Gastrocnemius medialis (tissue), 4 donors: Measurements from ENCODE around the gene GSTA4. TPM values are rescaled to one million over a fixed set of nuclear protein-coding genes. Genes with fewer than 3 reads are reported as not detected.

Experiments
- ATAC-seq, 2 donors: fragments of 150-250 bp; one replicate each; pipeline ENCODE4 v1.9.1; 2016
- DNase-seq, 2 donors: peaks; one replicate each; pipeline ENCODE4 v3.0.0-alpha.2; 2019
- H3K27ac ChIP-seq, 4 donors: fragments of 200-600 bp; sonication (generic); 1 replicate in 1 of 4; 2 replicates in 3 of 4; pipeline ENCODE4 v1.5.1; 2016 to 2018; ENCODE audit warnings: mild to moderate bottlenecking in 2 of 4, moderate library complexity in 1 of 4
- H3K27me3 ChIP-seq, 3 donors: fragments of 200-600 bp; sonication (generic) in 2 of 3; 1 replicate in 1 of 3; 2 replicates in 2 of 3; pipeline versions ENCODE4 v1.5.1 to v1.6.0; 2016 to 2019; ENCODE audit warnings: mild to moderate bottlenecking in 1 of 3, moderate library complexity in 1 of 3
- H3K36me3 ChIP-seq, 2 donors: fragments of 200-600 bp; sonication (generic) in 1 of 2; one replicate each; pipeline ENCODE4 v1.5.1; 2017 to 2018
- H3K4me1 ChIP-seq, 2 donors: fragments of 200-600 bp; sonication (generic) in 1 of 2; one replicate each; pipeline ENCODE4 v1.5.1; 2016 to 2017; ENCODE audit warnings: mild to moderate bottlenecking in 2 of 2
- H3K4me3 ChIP-seq, 4 donors: fragments of 200-600 bp; sonication (generic) in 3 of 4; 1 replicate in 1 of 4; 2 replicates in 3 of 4; pipeline ENCODE4 v1.5.1; 2016 to 2019; ENCODE audit warnings: mild to moderate bottlenecking in 2 of 4
- H3K9me3 ChIP-seq, 3 donors: fragments of 200-600 bp; sonication (generic) in 2 of 3; 1 replicate in 1 of 3; 2 replicates in 2 of 3; pipeline ENCODE4 v1.5.1; 2016 to 2019
- POLR2A ChIP-seq, 2 donors: fragments of 450-650 bp; IDR thresholded peaks; one replicate each; pipeline ENCODE4 v1.6.1; 2017; ENCODE audit warnings: antibody characterized with exemption in 2 of 2, mild to moderate bottlenecking in 2 of 2, moderate library complexity in 2 of 2
- in situ Hi-C, 4 donors: fragments of 200-750 bp; cut with MboI; loops; one replicate each; pipeline versions ENCODE4 v1.15.0 to v1.8.0; 2017; ENCODE audit warnings: low sequenced_read_pairs in 4 of 4
- intact Hi-C: fragments of 100-400 bp; cut with DNase I; formaldehyde crosslinking; loops from one replicate; pipeline ENCODE4 v1.15.1; 2023; ENCODE audit warnings: low total_unique reads
- total RNA-seq, 4 donors: library from RNA; depleted of rRNA; stranded (reverse); fragments of >200 nt; gene quantifications; one replicate each; pipeline versions ENCODE4 v1.1.0 to v1.2.3, GENCODE V29; 2016
- TF ChIP-seq, protein P1 (sequence below), 5 experiments: fragments of 450-650 bp in 3 of 5; fragments of 200-600 bp in 2 of 5; sonication (generic) in 2 of 5; IDR thresholded peaks in 4 of 5; conservative IDR thresholded peaks in 1 of 5; 1 replicate in 4 of 5; 2 replicates in 1 of 5; pipeline ENCODE4 v1.5.1; 2016 to 2019; ENCODE audit warnings: antibody characterized with exemption in 5 of 5, mild to moderate bottlenecking in 3 of 5, moderate library complexity in 3 of 5

GSTA4 gene
- total RNA-seq, 4 donors from 2014 or later: 3.5 to 11.6 (median 10.0) TPM

DNA sequence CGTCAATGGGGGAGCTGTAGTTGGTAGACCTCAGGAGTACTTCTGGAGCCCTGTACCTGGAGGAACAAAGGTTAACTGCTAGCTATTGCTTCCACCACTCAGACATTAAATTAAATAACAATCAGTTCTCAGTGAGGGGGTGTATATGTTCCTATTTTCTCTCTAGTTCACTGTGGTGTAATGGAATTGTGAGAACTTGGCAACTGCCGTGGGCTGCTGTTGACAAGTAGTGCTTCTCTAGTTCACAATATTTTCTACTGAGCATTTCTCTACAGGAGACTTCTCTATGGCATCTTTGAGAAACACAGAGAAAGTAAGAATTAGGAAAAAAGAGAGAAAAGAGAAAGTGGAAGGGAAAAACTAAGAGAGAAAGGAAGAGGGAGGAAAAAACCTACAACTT lies 23.4 kb upstream of the GSTA4 start:
- in situ Hi-C loops (no loop called here), intact Hi-C loops (no loop called here)
- ATAC-seq: no peak
- Histone ChIP-seq H3K27me3 (no peaks in the 10 kb centered on the region), H3K36me3 (peaks cover 0 to 50% of the 10 kb centered on the region in 2 donors), H3K4me3 (no peak overlapping the region), H3K9me3 (no peaks in the 10 kb centered on the region), H3K4me1 (no peaks in the 10 kb centered on the region), H3K27ac (no peak overlapping the region)
- no peak for DNase-seq
- TF ChIP-seq, protein P1, sequence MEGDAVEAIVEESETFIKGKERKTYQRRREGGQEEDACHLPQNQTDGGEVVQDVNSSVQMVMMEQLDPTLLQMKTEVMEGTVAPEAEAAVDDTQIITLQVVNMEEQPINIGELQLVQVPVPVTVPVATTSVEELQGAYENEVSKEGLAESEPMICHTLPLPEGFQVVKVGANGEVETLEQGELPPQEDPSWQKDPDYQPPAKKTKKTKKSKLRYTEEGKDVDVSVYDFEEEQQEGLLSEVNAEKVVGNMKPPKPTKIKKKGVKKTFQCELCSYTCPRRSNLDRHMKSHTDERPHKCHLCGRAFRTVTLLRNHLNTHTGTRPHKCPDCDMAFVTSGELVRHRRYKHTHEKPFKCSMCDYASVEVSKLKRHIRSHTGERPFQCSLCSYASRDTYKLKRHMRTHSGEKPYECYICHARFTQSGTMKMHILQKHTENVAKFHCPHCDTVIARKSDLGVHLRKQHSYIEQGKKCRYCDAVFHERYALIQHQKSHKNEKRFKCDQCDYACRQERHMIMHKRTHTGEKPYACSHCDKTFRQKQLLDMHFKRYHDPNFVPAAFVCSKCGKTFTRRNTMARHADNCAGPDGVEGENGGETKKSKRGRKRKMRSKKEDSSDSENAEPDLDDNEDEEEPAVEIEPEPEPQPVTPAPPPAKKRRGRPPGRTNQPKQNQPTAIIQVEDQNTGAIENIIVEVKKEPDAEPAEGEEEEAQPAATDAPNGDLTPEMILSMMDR (IDR thresholded peaks at IDR 0.05 in 4 of 5, conservative IDR thresholded peaks at IDR 0.05 in 1 of 5): no peak
- no peak for TF ChIP-seq POLR2A (IDR thresholded peaks at IDR 0.05)

DNA sequence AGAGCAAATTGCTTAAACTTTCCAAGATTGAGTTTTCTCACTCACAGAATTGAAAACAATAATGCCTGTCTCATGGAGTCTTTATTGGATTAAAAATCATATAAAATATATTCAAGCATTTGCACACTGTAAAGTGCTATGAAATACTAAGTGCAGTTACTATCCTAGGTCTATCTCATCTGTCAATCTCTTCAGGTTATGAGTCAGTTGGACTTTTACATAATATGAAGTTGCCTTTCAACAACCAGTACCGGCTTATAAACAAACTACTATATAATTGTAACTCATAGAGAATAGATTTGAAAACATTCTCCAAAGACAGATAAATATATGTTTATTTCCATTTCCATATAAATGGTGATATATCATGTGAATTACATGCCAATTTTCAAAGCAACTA lies 20.4 kb upstream of the GSTA4 start:
- intact Hi-C loops: no loop called here
- H3K9me3 ChIP-seq: no peaks in the 10 kb centered on the region
- peaks cover 0 to 80% of the 10 kb centered on the region in 2 donors for H3K36me3 ChIP-seq
- H3K4me3 ChIP-seq: no peak overlapping the region
- no peak overlapping the region for H3K27ac ChIP-seq
- H3K4me1 ChIP-seq: no peaks in the 10 kb centered on the region
- ATAC-seq (no peak), DNase-seq (no peak)
- TF ChIP-seq, protein P1 (IDR thresholded peaks at IDR 0.05 in 4 of 5, conservative IDR thresholded peaks at IDR 0.05 in 1 of 5): no peak
- no peak for TF ChIP-seq POLR2A (IDR thresholded peaks at IDR 0.05)
- no peaks in the 10 kb centered on the region for H3K27me3 ChIP-seq
- in situ Hi-C loops: no loop called here

DNA sequence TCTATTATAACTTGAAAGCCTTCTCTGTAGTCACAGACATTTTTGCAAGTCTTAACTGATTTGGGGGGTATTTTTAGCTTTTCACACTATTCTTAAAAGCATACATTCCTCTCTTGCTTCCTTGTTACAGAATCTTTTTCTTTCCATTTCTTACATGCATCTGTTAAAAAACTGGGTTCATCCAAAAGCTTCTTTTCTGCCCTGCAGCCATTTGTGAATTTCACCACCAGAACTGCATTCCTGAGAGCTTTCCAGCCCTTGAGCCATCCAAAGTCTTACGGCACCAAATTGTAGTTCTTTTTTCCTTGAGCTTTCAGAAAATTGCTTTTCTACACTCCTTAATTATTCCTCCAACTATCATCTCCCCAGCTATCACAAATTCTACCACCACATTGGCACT lies 19.7 kb upstream of the GSTA4 start:
- H3K27me3 ChIP-seq: no peaks in the 10 kb centered on the region
- in situ Hi-C loops (no loop called here), intact Hi-C loops (no loop called here)
- H3K9me3 ChIP-seq: no peaks in the 10 kb centered on the region
- H3K4me3 ChIP-seq: no peak overlapping the region
- H3K27ac ChIP-seq: no peak overlapping the region
- H3K36me3 ChIP-seq: peaks cover 0 to 87% of the 10 kb centered on the region in 2 donors
- DNase-seq (no peak), ATAC-seq (no peak)
- no peaks in the 10 kb centered on the region for H3K4me1 ChIP-seq
- no peak for TF ChIP-seq POLR2A (IDR thresholded peaks at IDR 0.05)
- TF ChIP-seq, protein P1 (IDR thresholded peaks at IDR 0.05 in 4 of 5, conservative IDR thresholded peaks at IDR 0.05 in 1 of 5): no peak

DNA sequence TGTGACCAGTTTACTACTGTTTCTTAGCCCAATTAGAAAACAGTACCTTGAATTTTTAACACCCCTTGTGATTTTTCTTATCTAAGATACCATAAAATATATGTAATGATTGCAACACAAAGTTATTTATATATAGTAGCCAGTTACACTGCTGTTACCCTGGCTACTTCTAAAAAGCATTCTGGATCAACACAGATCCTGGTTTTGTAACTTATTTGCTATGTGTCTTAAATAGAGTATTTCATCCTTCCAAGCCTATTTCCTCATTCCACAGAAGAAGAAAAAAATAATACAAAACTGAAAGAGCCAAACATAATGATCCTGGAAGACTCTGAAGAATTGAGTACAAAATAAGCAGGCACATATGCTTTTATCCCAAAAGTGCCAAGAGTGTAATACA lies 19.0 kb upstream of the GSTA4 start:
- ATAC-seq: no peak
- in situ Hi-C loops (no loop called here), intact Hi-C loops (no loop called here)
- no peak overlapping the region for H3K27ac ChIP-seq
- no peaks in the 10 kb centered on the region for H3K4me1 ChIP-seq
- H3K9me3 ChIP-seq: no peaks in the 10 kb centered on the region
- H3K36me3 ChIP-seq: peaks cover 0 to 94% of the 10 kb centered on the region in 2 donors
- DNase-seq: no peak
- TF ChIP-seq, protein P1 (IDR thresholded peaks at IDR 0.05 in 4 of 5, conservative IDR thresholded peaks at IDR 0.05 in 1 of 5): no peak
- no peak for TF ChIP-seq POLR2A (IDR thresholded peaks at IDR 0.05)
- H3K4me3 ChIP-seq: no peak overlapping the region
- no peaks in the 10 kb centered on the region for H3K27me3 ChIP-seq

DNA sequence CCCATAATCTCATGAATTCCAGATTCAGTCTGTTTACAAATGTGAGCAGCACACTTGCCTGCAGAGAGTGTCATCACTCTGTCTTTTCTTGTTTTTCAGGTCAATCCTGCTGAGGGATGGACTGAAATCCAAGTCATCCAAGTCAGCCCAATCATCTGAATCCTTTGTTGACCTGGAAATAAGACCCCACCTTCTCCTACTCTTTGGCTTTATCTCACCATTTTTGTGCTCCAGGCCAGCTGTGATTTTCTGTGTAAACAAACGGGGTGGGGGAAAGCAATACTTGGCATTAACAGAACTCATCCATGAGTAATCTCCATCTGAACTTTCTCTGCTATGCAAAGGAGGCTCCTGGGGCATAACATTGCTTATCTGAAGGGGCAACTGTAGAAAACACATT lies 16.9 kb upstream of the GSTA4 start:
- intact Hi-C loops: no loop called here
- in situ Hi-C loops: no loop called here
- Histone ChIP-seq H3K4me3 (no peak overlapping the region), H3K36me3 (peaks cover 5 to 95% of the 10 kb centered on the region in 2 donors), H3K9me3 (no peaks in the 10 kb centered on the region), H3K4me1 (no peaks in the 10 kb centered on the region), H3K27me3 (no peaks in the 10 kb centered on the region), H3K27ac (no peak overlapping the region)
- ATAC-seq: peak; percentile 26 to 44
- TF ChIP-seq, protein P1 (IDR thresholded peaks at IDR 0.05 in 4 of 5, conservative IDR thresholded peaks at IDR 0.05 in 1 of 5): no peak
- TF ChIP-seq POLR2A (IDR thresholded peaks at IDR 0.05): no peak
- DNase-seq: no peak
